H9 (cell line): ENCODE measurements around the gene RPL38. TPM values are rescaled to one million over a fixed set of nuclear protein-coding genes. Genes with fewer than 3 reads are reported as not detected.

Experiments used
- DNase-seq: peaks from one replicate; pipeline ENCODE4 v3.0.0-alpha.2; 2017
- H2AFZ ChIP-seq: one replicate; pipeline ENCODE4 v1.6.1; 2013; ENCODE audit warnings: mild to moderate bottlenecking, low read length, control low read depth, moderate library complexity
- H2AK5ac ChIP-seq: 2 replicates; pipeline ENCODE4 v1.6.1; 2013; ENCODE audit warnings: low read length, control low read depth, mixed read lengths; ENCODE audit not compliant: insufficient read length
- H2BK120ac ChIP-seq: one replicate; pipeline ENCODE4 v1.6.1; 2013; ENCODE audit warnings: low read depth, mild to moderate bottlenecking, low read length, control low read depth, inconsistent platforms; ENCODE audit not compliant: poor library complexity, severe bottlenecking
- H2BK12ac ChIP-seq: 2 replicates; pipeline ENCODE4 v1.6.1; 2013; ENCODE audit warnings: low read length, control low read depth, mixed read lengths, low read depth; ENCODE audit not compliant: insufficient read length
- H2BK15ac ChIP-seq: 2 replicates; pipeline ENCODE4 v1.6.1; 2013; ENCODE audit warnings: low read depth, low read length, control low read depth
- H2BK20ac ChIP-seq: one replicate; pipeline ENCODE4 v1.6.1; 2013; ENCODE audit warnings: low read depth, mild to moderate bottlenecking, low read length, control low read depth, inconsistent platforms; ENCODE audit not compliant: poor library complexity, severe bottlenecking
- H2BK5ac ChIP-seq: 2 replicates; pipeline ENCODE4 v1.6.1; 2013; ENCODE audit warnings: low read length, control low read depth, mixed read lengths; ENCODE audit not compliant: insufficient read length
- H3K14ac ChIP-seq: 2 replicates; pipeline ENCODE4 v1.6.1; 2013; ENCODE audit warnings: low read length, control low read depth; ENCODE audit not compliant: insufficient read depth
- H3K18ac ChIP-seq: 2 replicates; pipeline ENCODE4 v1.6.1; 2013; ENCODE audit warnings: low read depth, mild to moderate bottlenecking, mixed read lengths, low read length, control low read depth; ENCODE audit not compliant: insufficient read length
- H3K23ac ChIP-seq: 2 replicates; pipeline ENCODE4 v1.6.1; 2013; ENCODE audit warnings: low read length, control low read depth, mixed read lengths, low read depth; ENCODE audit not compliant: insufficient read length
- H3K23me2 ChIP-seq: 2 replicates; pipeline ENCODE4 v1.6.1; 2013; ENCODE audit warnings: low read depth, mild to moderate bottlenecking, mixed read lengths, low read length, control low read depth; ENCODE audit not compliant: insufficient read length, poor library complexity, severe bottlenecking
- H3K27ac ChIP-seq: 2 replicates; pipeline ENCODE4 v1.5.1; 2013; ENCODE audit warnings: low read length, control low read depth, mixed read lengths, low read depth; ENCODE audit not compliant: insufficient read length
- H3K27me3 ChIP-seq: 2 replicates; pipeline ENCODE4 v1.6.1; 2013; ENCODE audit warnings: low read length, control low read depth, inconsistent platforms; ENCODE audit not compliant: insufficient read depth
- H3K4ac ChIP-seq: 2 replicates; pipeline ENCODE4 v1.6.1; 2013; ENCODE audit warnings: low read depth, mild to moderate bottlenecking, control low read depth, inconsistent platforms, low read length, moderate library complexity
- H3K4me1 ChIP-seq: 2 replicates; pipeline ENCODE4 v1.6.1; 2013; ENCODE audit warnings: low read length, control low read depth, inconsistent platforms; ENCODE audit not compliant: insufficient read depth
- H3K4me2 ChIP-seq: 2 replicates; pipeline ENCODE4 v1.6.1; 2013; ENCODE audit warnings: low read length, control low read depth, mixed read lengths; ENCODE audit not compliant: insufficient read length, insufficient read depth
- H3K56ac ChIP-seq: 2 replicates; pipeline ENCODE4 v1.6.1; 2013; ENCODE audit warnings: low read depth, mild to moderate bottlenecking, mixed read lengths, low read length, control low read depth; ENCODE audit not compliant: insufficient read length
- H3K79me1 ChIP-seq: 2 replicates; pipeline ENCODE4 v1.6.1; 2013; ENCODE audit warnings: low read depth, mild to moderate bottlenecking, moderate library complexity, low read length, control low read depth, inconsistent platforms; ENCODE audit not compliant: insufficient read depth, poor library complexity, severe bottlenecking
- H3K79me2 ChIP-seq: 2 replicates; pipeline ENCODE4 v1.6.1; 2013; ENCODE audit warnings: low read length, control low read depth, inconsistent platforms; ENCODE audit not compliant: insufficient read depth
- H3K9ac ChIP-seq: 2 replicates; pipeline ENCODE4 v1.6.1; 2013; ENCODE audit warnings: low read length, control low read depth, mixed read lengths; ENCODE audit not compliant: insufficient read length; ENCODE audit errors: extremely low read depth
- H3K9me3 ChIP-seq: one replicate; pipeline ENCODE4 v1.6.1; 2013; ENCODE audit warnings: low read depth, low read length, inconsistent platforms; ENCODE audit not compliant: control insufficient read depth
- H3T11ph ChIP-seq: one replicate; pipeline ENCODE4 v1.6.1; 2013; ENCODE audit warnings: mild to moderate bottlenecking, low read length, control low read depth, inconsistent platforms
- H4K20me1 ChIP-seq: one replicate; pipeline ENCODE4 v1.6.1; 2013; ENCODE audit not compliant: control insufficient read depth, insufficient read length, insufficient read depth
- H4K5ac ChIP-seq: 2 replicates; pipeline ENCODE4 v1.6.1; 2013; ENCODE audit warnings: low read depth, mild to moderate bottlenecking, mixed read lengths, low read length, control low read depth; ENCODE audit not compliant: insufficient read length
- H4K8ac ChIP-seq: replicated peaks from 2 replicates; pipeline ENCODE4 v1.6.1; 2013; ENCODE audit warnings: low read length, control low read depth, mixed read lengths, low read depth; ENCODE audit not compliant: insufficient read length
- H4K91ac ChIP-seq: 2 replicates; pipeline ENCODE4 v1.6.1; 2013; ENCODE audit warnings: low read depth, mild to moderate bottlenecking, moderate library complexity, mixed read lengths, low read length, control low read depth; ENCODE audit not compliant: insufficient read length
- H3K27ac Mint-ChIP-seq, 3 experiments: 2 replicates in 2 of 3; 3 replicates in 1 of 3; pipeline ENCODE4 v1.8.0; 2020 to 2021; ENCODE audit warnings: mixed read lengths in 3 of 3, mild to moderate bottlenecking in 1 of 3, moderate library complexity in 1 of 3
- H3K27me3 Mint-ChIP-seq: 2 replicates; pipeline ENCODE4 v1.8.0; 2021; ENCODE audit warnings: low read depth, mild to moderate bottlenecking, moderate library complexity, mixed read lengths
- H3K36me3 Mint-ChIP-seq, 3 experiments: 2 replicates in 2 of 3; 3 replicates in 1 of 3; pipeline ENCODE4 v1.8.0; 2020 to 2021; ENCODE audit warnings: low read depth in 3 of 3, mixed read lengths in 3 of 3; ENCODE audit not compliant: insufficient read depth in 1 of 3
- H3K4me1 Mint-ChIP-seq, 2 experiments: 2 replicates each; pipeline ENCODE4 v1.8.0; 2020; ENCODE audit warnings: mixed read lengths in 2 of 2
- H3K4me3 Mint-ChIP-seq, 2 experiments: 2 replicates in 1 of 2; 3 replicates in 1 of 2; pipeline ENCODE4 v1.8.0; 2020 to 2021; ENCODE audit warnings: mild to moderate bottlenecking in 2 of 2, mixed read lengths in 2 of 2, moderate library complexity in 1 of 2
- H3K9me3 Mint-ChIP-seq, 2 experiments: 2 replicates in 1 of 2; 3 replicates in 1 of 2; pipeline ENCODE4 v1.8.0; 2020; ENCODE audit warnings: mild to moderate bottlenecking in 2 of 2, mixed read lengths in 2 of 2, moderate library complexity in 1 of 2
- CTCF ChIP-seq: fragments of 200-600 bp; sonication (generic); conservative IDR thresholded peaks from 3 replicates; pipeline ENCODE4 v1.8.0; 2021; ENCODE audit warnings: antibody characterized with exemption, mild to moderate bottlenecking
- WGBS: extraction: QIAGEN DNeasy Blood & Tissue Kit; methylation state at CpG from one replicate; pipeline ENCODE4 v1.1.7; 2013; ENCODE audit warnings: missing lambda C conversion rate, low lambda C conversion rate, mixed read lengths; ENCODE audit not compliant: insufficient read length; ENCODE audit errors: extremely low coverage; 5-methylcytosine and 5-hydroxymethylcytosine counted together
- total RNA-seq: library from RNA; stranded (reverse); gene quantifications from 2 replicates; pipeline ENCODE4 v1.2.1, GENCODE V29; 2021

RPL38 gene
- total RNA-seq, 1 experiment from 2014 or later, result 1,358 TPM

GRCh38 chr17:74198694-74199093, 4.8 kb upstream of the RPL38 start:
- no peak overlapping the region for H3K23ac ChIP-seq
- H3K23me2 ChIP-seq, result no peaks in the 10 kb centered on the region
- H2BK12ac ChIP-seq, result no peak overlapping the region
- peaks cover 3% of the 10 kb centered on the region in 3 experiments for H3K36me3 Mint-ChIP-seq
- H3K4me1 Mint-ChIP-seq, result peaks cover 8 to 26% of the 10 kb centered on the region in 2 experiments
- no peak overlapping the region for H3K4me3 Mint-ChIP-seq
- H2BK5ac ChIP-seq, result no peak overlapping the region
- H3K56ac ChIP-seq, result no peak overlapping the region
- no peak overlapping the region for H2BK15ac ChIP-seq
- no peak overlapping the region for H3K4me2 ChIP-seq
- H3K79me2 ChIP-seq, result no peaks in the 10 kb centered on the region
- no peak overlapping the region for H3K18ac ChIP-seq
- peaks cover 59% of the 10 kb centered on the region for H3K27me3 Mint-ChIP-seq
- no peak overlapping the region for H2AK5ac ChIP-seq
- H4K91ac ChIP-seq, result no peak overlapping the region
- TF ChIP-seq CTCF, result no peak
- no peaks in the 10 kb centered on the region for H4K20me1 ChIP-seq
- WGBS, result no CpG with 5 or more reads among the region's 6 CpGs
- no peaks in the 10 kb centered on the region for H3K4me1 ChIP-seq
- H2BK20ac ChIP-seq, result no peak overlapping the region
- no peak overlapping the region for H2AFZ ChIP-seq
- no peaks in the 10 kb centered on the region for H3K79me1 ChIP-seq
- H2BK120ac ChIP-seq, result no peak overlapping the region
- no peaks in the 10 kb centered on the region for H3K9me3 ChIP-seq
- no peaks in the 10 kb centered on the region; the same call in 1 of the 2 replicates for H3K27me3 ChIP-seq
- no peak overlapping the region for H4K5ac ChIP-seq
- H4K8ac ChIP-seq, result no peak overlapping the region
- no peak for DNase-seq
- H3K4ac ChIP-seq, result no peak overlapping the region
- H3K27ac ChIP-seq, result no peak overlapping the region
- no peak overlapping the region for H3K27ac Mint-ChIP-seq
- H3K14ac ChIP-seq, result no peak overlapping the region
- peaks cover 3% of the 10 kb centered on the region in 2 experiments; a peak in 3 of 5 replicates for H3K9me3 Mint-ChIP-seq
- H3K9ac ChIP-seq, result no peak overlapping the region
- no peak overlapping the region for H3T11ph ChIP-seq
